ENCODE measurements around the gene WDFY4.

Gene WDFY4

GRCh38 chr10:48932831-48933664 lies 248.4 kb downstream of the WDFY4 start:
- no peak for DNase-seq (ENCODE audit: low read depth)

DNA sequence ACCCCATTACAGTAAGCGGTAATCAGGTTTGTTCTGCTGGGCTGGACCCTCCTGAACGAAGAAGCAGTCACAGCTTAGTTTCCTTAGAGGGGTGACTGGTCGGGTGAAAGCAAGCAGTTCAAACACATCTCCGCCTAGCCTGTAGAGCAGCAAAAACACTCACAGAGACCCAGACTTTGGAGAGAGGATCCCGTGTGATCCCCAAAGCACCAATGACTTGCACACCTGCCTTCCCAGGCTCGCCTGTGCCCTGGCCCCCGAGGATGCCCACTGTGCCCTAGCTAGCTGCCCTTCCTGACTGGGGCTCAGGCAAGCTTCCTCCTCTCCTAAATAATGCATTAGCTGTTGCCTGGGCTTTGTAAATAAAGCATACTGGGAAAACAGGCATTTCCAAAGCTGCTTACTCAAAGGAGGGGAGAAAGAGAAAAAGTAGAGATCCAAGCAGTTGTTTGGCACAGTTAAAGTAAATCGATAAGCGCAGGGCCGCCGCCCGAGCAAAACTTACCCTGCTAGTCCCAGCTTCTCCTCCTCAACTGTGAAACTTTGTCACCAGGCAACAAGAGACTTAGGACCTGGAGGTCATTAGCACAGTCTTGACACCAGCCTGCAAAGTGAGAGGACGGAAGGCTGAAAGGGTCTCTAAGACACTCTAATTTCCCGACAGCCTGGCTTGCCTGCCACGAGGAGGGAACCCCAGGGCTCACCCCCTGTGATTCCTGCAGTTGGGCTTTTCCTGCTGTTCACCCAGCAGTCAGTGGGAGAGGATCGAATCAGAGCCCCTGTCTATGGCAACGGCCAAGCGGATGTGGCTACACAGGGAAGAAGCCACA lies 250.2 kb downstream of the WDFY4 start:
- TF ChIP-seq, protein P1, sequence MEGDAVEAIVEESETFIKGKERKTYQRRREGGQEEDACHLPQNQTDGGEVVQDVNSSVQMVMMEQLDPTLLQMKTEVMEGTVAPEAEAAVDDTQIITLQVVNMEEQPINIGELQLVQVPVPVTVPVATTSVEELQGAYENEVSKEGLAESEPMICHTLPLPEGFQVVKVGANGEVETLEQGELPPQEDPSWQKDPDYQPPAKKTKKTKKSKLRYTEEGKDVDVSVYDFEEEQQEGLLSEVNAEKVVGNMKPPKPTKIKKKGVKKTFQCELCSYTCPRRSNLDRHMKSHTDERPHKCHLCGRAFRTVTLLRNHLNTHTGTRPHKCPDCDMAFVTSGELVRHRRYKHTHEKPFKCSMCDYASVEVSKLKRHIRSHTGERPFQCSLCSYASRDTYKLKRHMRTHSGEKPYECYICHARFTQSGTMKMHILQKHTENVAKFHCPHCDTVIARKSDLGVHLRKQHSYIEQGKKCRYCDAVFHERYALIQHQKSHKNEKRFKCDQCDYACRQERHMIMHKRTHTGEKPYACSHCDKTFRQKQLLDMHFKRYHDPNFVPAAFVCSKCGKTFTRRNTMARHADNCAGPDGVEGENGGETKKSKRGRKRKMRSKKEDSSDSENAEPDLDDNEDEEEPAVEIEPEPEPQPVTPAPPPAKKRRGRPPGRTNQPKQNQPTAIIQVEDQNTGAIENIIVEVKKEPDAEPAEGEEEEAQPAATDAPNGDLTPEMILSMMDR (IDR thresholded peaks at IDR 0.05; ENCODE audit: control insufficient read depth, extremely low read depth, insufficient read depth) = no peak
- no peak overlapping the region for H3K4me3 ChIP-seq (ENCODE audit: low read depth, low read length)
- no peak for DNase-seq (ENCODE audit: low read depth)

More at GRCh38 chr10:48932831-48933664, 248.4 kb downstream of the WDFY4 start:
- TF ChIP-seq, protein P1 (IDR thresholded peaks at IDR 0.05; ENCODE audit: control insufficient read depth, extremely low read depth, insufficient read depth) = no peak
- H3K4me3 ChIP-seq (ENCODE audit: low read depth, low read length) = no peak overlapping the region

DNA sequence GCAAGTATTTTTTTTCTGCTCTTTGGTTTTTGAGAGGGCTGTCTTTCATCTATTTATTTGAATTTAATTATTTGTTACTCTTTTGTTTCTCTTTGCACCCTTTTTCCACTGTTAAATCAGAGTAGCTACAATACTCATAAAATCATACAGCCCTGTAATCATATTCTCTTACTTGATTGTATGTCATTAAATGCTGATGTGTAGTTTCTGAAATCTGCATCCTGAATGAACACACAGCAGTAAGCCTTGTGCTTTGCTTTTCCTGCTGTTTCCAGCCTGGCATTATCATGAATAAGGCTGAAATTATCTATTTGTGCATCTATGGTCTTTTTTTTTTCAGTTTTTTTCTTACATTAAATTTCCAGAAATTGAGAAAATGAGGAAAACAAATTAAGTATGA lies 250.9 kb downstream of the WDFY4 start:
- H3K4me3 ChIP-seq (ENCODE audit: low read depth, low read length) = no peak overlapping the region
- TF ChIP-seq, protein P1 (IDR thresholded peaks at IDR 0.05; ENCODE audit: control insufficient read depth, extremely low read depth, insufficient read depth) = no peak
- DNase-seq (ENCODE audit: low read depth) = no peak

DNA sequence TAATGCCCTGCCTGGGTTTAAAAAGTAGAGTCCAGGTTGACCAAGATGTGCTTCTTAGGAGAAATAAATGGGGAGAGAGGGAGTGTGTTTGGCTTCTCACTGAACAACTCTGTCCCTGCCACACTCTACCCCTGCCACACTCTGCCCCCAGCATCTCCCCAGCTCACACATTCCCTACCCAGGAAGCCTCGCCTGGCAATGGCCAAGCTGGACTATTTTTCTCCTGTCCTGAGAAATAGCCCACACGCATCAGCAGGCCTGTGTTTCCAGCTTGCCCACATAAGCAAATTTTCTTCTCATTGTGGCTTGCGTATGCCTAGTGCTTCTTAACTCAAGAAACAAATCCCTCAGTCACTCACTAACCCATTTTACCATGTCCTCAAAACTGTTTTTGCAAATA lies 253.1 kb downstream of the WDFY4 start:
- TF ChIP-seq, protein P1 (IDR thresholded peaks at IDR 0.05; ENCODE audit: control insufficient read depth, extremely low read depth, insufficient read depth) = no peak
- H3K4me3 ChIP-seq (ENCODE audit: low read depth, low read length) = no peak overlapping the region
- DNase-seq (ENCODE audit: low read depth) = no peak

GRCh38 chr10:48938281-48938680 lies 253.6 kb downstream of the WDFY4 start:
- no peak overlapping the region for H3K4me3 ChIP-seq (ENCODE audit: low read depth, low read length)
- DNase-seq (ENCODE audit: low read depth) = no peak
- TF ChIP-seq, protein P1 (IDR thresholded peaks at IDR 0.05; ENCODE audit: control insufficient read depth, extremely low read depth, insufficient read depth) = no peak

DNA sequence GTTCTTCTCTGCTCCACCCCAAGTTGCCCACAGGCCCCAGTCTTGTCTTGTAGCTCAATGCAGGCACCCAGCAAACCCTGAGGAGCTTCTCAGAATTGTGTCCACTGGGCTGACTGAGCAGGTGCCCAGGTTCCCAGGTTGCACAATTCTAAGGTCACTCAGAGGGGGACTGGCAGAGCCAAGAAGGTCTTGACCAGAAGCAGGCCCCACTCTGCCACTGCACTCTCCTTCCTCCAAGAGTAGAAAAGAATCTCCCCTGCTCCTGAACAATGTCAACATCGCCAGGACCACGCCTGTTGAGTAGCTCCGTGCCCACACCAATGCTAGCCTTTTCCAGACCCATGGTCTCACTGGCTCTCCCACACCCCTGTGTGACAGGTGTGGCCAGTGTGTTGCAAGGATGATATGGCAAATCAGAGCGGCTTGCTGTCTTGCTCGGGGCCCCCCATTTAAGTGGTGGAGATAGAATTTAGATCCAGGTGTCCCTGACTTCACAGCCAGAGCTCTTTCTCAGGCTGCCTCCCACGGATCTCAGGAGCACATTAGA lies 254.4 kb downstream of the WDFY4 start:
- H3K4me3 ChIP-seq (ENCODE audit: low read depth, low read length) = no peak overlapping the region
- TF ChIP-seq, protein P1 (IDR thresholded peaks at IDR 0.05; ENCODE audit: control insufficient read depth, extremely low read depth, insufficient read depth) = no peak

More for the DNA sequence above, 254.4 kb downstream of the WDFY4 start:
- DNase-seq (ENCODE audit: low read depth) = no peak

Data from LNCaP clone FGC (cell line).